Mesenchymal stem cell (in vitro differentiated cells and primary cell): ENCODE data around the gene SERINC3.

Experiments
- DNase-seq: peaks from one replicate; pipeline ENCODE4 v3.0.0-alpha.2; 2013
- H2AFZ ChIP-seq: one replicate; pipeline ENCODE4 v1.6.1; 2013; ENCODE audit warnings: low read depth, mild to moderate bottlenecking, control low read depth, inconsistent platforms, low read length, moderate library complexity
- H2AK5ac ChIP-seq: 2 replicates; pipeline ENCODE4 v1.6.1; 2013; ENCODE audit warnings: low read length, moderate library complexity, mild to moderate bottlenecking, inconsistent platforms; ENCODE audit not compliant: severe bottlenecking
- H2BK120ac ChIP-seq: one replicate; pipeline ENCODE4 v1.6.1; 2013; ENCODE audit warnings: low read depth, mild to moderate bottlenecking, inconsistent platforms, low read length, moderate library complexity
- H2BK12ac ChIP-seq, 2 experiments: one replicate each; pipeline ENCODE4 v1.6.1; 2013; ENCODE audit warnings: inconsistent platforms in 2 of 2, low read length in 2 of 2, mild to moderate bottlenecking in 2 of 2, moderate library complexity in 2 of 2, control low read depth in 1 of 2
- H2BK15ac ChIP-seq: one replicate; pipeline ENCODE4 v1.6.1; 2013; ENCODE audit warnings: mild to moderate bottlenecking, low read depth, inconsistent platforms; ENCODE audit not compliant: poor library complexity, severe bottlenecking
- H2BK5ac ChIP-seq: 2 replicates; pipeline ENCODE4 v1.6.1; 2013; ENCODE audit warnings: low read depth, mild to moderate bottlenecking, low read length, control low read depth, inconsistent platforms; ENCODE audit not compliant: poor library complexity, severe bottlenecking
- H3K14ac ChIP-seq, 2 experiments: one replicate each; pipeline ENCODE4 v1.6.1; 2013; ENCODE audit warnings: inconsistent platforms in 2 of 2, low read length in 2 of 2, control low read depth in 1 of 2, mild to moderate bottlenecking in 1 of 2, moderate library complexity in 1 of 2
- H3K18ac ChIP-seq, 2 experiments: one replicate each; pipeline ENCODE4 v1.6.1; 2013; ENCODE audit warnings: inconsistent platforms in 2 of 2, low read length in 2 of 2, control low read depth in 1 of 2, low read depth in 1 of 2, mild to moderate bottlenecking in 1 of 2
- H3K23ac ChIP-seq, 2 experiments: one replicate each; pipeline ENCODE4 v1.6.1; 2013; ENCODE audit warnings: inconsistent platforms in 2 of 2, low read length in 2 of 2, mild to moderate bottlenecking in 2 of 2, moderate library complexity in 2 of 2, control low read depth in 1 of 2
- H3K27ac ChIP-seq: 2 replicates; pipeline ENCODE4 v1.5.1; 2013; ENCODE audit warnings: mild to moderate bottlenecking, moderate library complexity, low read length, control low read depth, inconsistent platforms; ENCODE audit not compliant: poor library complexity, severe bottlenecking
- H3K27me3 ChIP-seq, 2 experiments: 2 replicates each; pipeline versions ENCODE4 v1.6.1 to v1.7.0; 2013; ENCODE audit warnings: low read length in 2 of 2, mild to moderate bottlenecking in 2 of 2, moderate library complexity in 2 of 2, control low read depth in 1 of 2, inconsistent platforms in 1 of 2; ENCODE audit not compliant: control insufficient read depth in 1 of 2, insufficient read depth in 1 of 2
- H3K36me3 ChIP-seq, 2 experiments: 2 replicates each; pipeline versions ENCODE4 v1.6.1 to v1.7.0; 2013; ENCODE audit warnings: low read length in 2 of 2, control low read depth in 1 of 2, inconsistent platforms in 1 of 2, low read depth in 1 of 2, mild to moderate bottlenecking in 1 of 2; ENCODE audit not compliant: insufficient read depth in 2 of 2, control insufficient read depth in 1 of 2
- H3K4ac ChIP-seq, 2 experiments: one replicate each; pipeline ENCODE4 v1.6.1; 2013; ENCODE audit warnings: inconsistent platforms in 2 of 2, low read length in 2 of 2, mild to moderate bottlenecking in 2 of 2, moderate library complexity in 2 of 2, control low read depth in 1 of 2, low read depth in 1 of 2
- H3K4me1 ChIP-seq: 2 replicates; pipeline ENCODE4 v1.6.1; 2013; ENCODE audit warnings: low read depth, low read length, control low read depth; ENCODE audit not compliant: control insufficient read depth, insufficient read depth
- H3K4me2 ChIP-seq: 2 replicates; pipeline ENCODE4 v1.6.1; 2013; ENCODE audit warnings: low read length, mild to moderate bottlenecking, inconsistent platforms; ENCODE audit not compliant: poor library complexity, severe bottlenecking
- H3K4me3 ChIP-seq, 2 experiments: 2 replicates each; pipeline versions ENCODE4 v1.5.1 to v1.7.0; 2013; ENCODE audit warnings: low read length in 2 of 2, mild to moderate bottlenecking in 2 of 2, control low read depth in 1 of 2, low read depth in 1 of 2; ENCODE audit not compliant: insufficient read depth in 1 of 2
- H3K79me1 ChIP-seq: replicated peaks from 2 replicates; pipeline ENCODE4 v1.6.1; 2013; ENCODE audit warnings: mild to moderate bottlenecking, control low read depth, low read length, inconsistent platforms; ENCODE audit not compliant: poor library complexity, severe bottlenecking
- H3K9ac ChIP-seq: 2 replicates; pipeline ENCODE4 v1.7.0; 2013; ENCODE audit warnings: mild to moderate bottlenecking, low read length, moderate library complexity
- H3K9me3 ChIP-seq: 2 replicates; pipeline ENCODE4 v1.7.0; 2013; ENCODE audit warnings: mild to moderate bottlenecking, low read length; ENCODE audit not compliant: control insufficient read depth
- H4K8ac ChIP-seq: one replicate; pipeline ENCODE4 v1.6.1; 2013; ENCODE audit warnings: inconsistent platforms, mild to moderate bottlenecking, low read length, moderate library complexity
- H4K91ac ChIP-seq: one replicate; pipeline ENCODE4 v1.6.1; 2013; ENCODE audit warnings: mild to moderate bottlenecking, low read length, inconsistent platforms
- WGBS: methylation state at CpG from one replicate; pipeline ENCODE4 v1.1.7; 2013; ENCODE audit warnings: mixed read lengths; 5-methylcytosine and 5-hydroxymethylcytosine counted together

Gene SERINC3

GRCh38 chr20:44494266-44494665 is 27.6 kb downstream of the SERINC3 start:
- Histone ChIP-seq H3K4ac (no peak overlapping the region), H3K27ac (peak overlapping the region; percentile 12), H3K14ac (no peak overlapping the region), H2BK120ac (no peak overlapping the region), H2AK5ac (no peak overlapping the region), H3K23ac (no peak overlapping the region), H3K79me1 (peaks cover 6% of the 10 kb centered on the region), H2BK5ac (no peak overlapping the region), H3K9me3 (no peaks in the 10 kb centered on the region), H3K4me2 (no peak overlapping the region), H3K9ac (peak overlapping the region; percentile 75), H2AFZ (no peak overlapping the region), H3K36me3 (peaks cover 13 to 74% of the 10 kb centered on the region in 2 experiments), H3K27me3 (no peaks in the 10 kb centered on the region), H2BK15ac (no peak overlapping the region), H3K18ac (no peak overlapping the region), H4K8ac (no peak overlapping the region), H2BK12ac (peak overlapping the region in 1 of 2 experiments; percentile 33), H4K91ac (no peak overlapping the region), H3K4me1 (peaks cover 4% of the 10 kb centered on the region), H3K4me3 (no peak overlapping the region)
- no peak for DNase-seq
- 97% methylated on average over 1 of the region's 1 CpG for WGBS

GRCh38 chr20:44491635-44492395 is 30.1 kb downstream of the SERINC3 start:
- Histone ChIP-seq H2BK120ac (no peak overlapping the region), H3K9ac (peak overlapping the region; percentile 82), H2BK12ac (peak overlapping the region; percentile 37 to 41), H3K14ac (no peak overlapping the region), H3K27ac (peak overlapping the region; percentile 13), H3K4ac (peak overlapping the region in 1 of 2 experiments; percentile 39), H3K27me3 (no peaks in the 10 kb centered on the region), H3K4me1 (peaks cover 4% of the 10 kb centered on the region), H2AFZ (no peak overlapping the region), H3K4me2 (no peak overlapping the region), H3K9me3 (no peaks in the 10 kb centered on the region), H3K23ac (no peak overlapping the region), H2BK5ac (no peak overlapping the region), H3K4me3 (peak overlapping the region in 1 of 2 experiments; percentile 26), H2BK15ac (no peak overlapping the region), H3K79me1 (peaks cover 15% of the 10 kb centered on the region), H4K8ac (peak overlapping the region; percentile 21), H3K18ac (no peak overlapping the region), H4K91ac (peak overlapping the region; percentile 23), H2AK5ac (no peak overlapping the region), H3K36me3 (peaks cover 22 to 77% of the 10 kb centered on the region in 2 experiments)
- peak; percentile 72 for DNase-seq
- WGBS = 57% methylated on average over 5 of the region's 5 CpGs

- WGBS = 99% methylated on average over 3 of the region's 3 CpGs
- no peak overlapping the region for H4K91ac ChIP-seq
- no peak overlapping the region for H2BK120ac ChIP-seq
- H3K9ac ChIP-seq = no peak overlapping the region
- no peaks in the 10 kb centered on the region for H3K27me3 ChIP-seq
- no peak overlapping the region for H3K4me2 ChIP-seq
- peaks cover 4% of the 10 kb centered on the region for H3K4me1 ChIP-seq
- no peak overlapping the region for H3K4me3 ChIP-seq
- H3K14ac ChIP-seq = no peak overlapping the region
- H3K36me3 ChIP-seq = peaks cover 22 to 84% of the 10 kb centered on the region in 2 experiments
- no peak overlapping the region for H2BK12ac ChIP-seq
- no peak overlapping the region for H2AFZ ChIP-seq
- no peak overlapping the region for H3K4ac ChIP-seq
- no peak overlapping the region for H3K23ac ChIP-seq
- no peak overlapping the region for H3K27ac ChIP-seq
- no peak for DNase-seq
- no peak overlapping the region for H2AK5ac ChIP-seq
- no peak overlapping the region for H2BK5ac ChIP-seq
- H4K8ac ChIP-seq = no peak overlapping the region
- no peak overlapping the region for H3K18ac ChIP-seq
- no peaks in the 10 kb centered on the region for H3K9me3 ChIP-seq
- no peak overlapping the region for H2BK15ac ChIP-seq
- peaks cover 15% of the 10 kb centered on the region for H3K79me1 ChIP-seq
These were observed 31.9 kb downstream of the SERINC3 start for GRCh38 chr20:44489931-44490330.

GRCh38 chr20:44489223-44489622 is 32.6 kb downstream of the SERINC3 start:
- H3K14ac ChIP-seq = no peak overlapping the region
- H2BK5ac ChIP-seq = no peak overlapping the region
- H3K27me3 ChIP-seq = no peaks in the 10 kb centered on the region
- H3K18ac ChIP-seq = no peak overlapping the region
- H2BK120ac ChIP-seq = no peak overlapping the region
- H3K4ac ChIP-seq = no peak overlapping the region
- H3K79me1 ChIP-seq = peaks cover 15% of the 10 kb centered on the region
- no peak overlapping the region for H2AFZ ChIP-seq
- no peak overlapping the region for H3K9ac ChIP-seq
- H3K9me3 ChIP-seq = no peaks in the 10 kb centered on the region
- peaks cover 22 to 81% of the 10 kb centered on the region in 2 experiments for H3K36me3 ChIP-seq
- H2BK15ac ChIP-seq = no peak overlapping the region
- no peak overlapping the region for H4K8ac ChIP-seq
- H4K91ac ChIP-seq = no peak overlapping the region
- H3K27ac ChIP-seq = no peak overlapping the region
- WGBS = 94% methylated on average over 9 of the region's 9 CpGs
- H2BK12ac ChIP-seq = no peak overlapping the region
- no peak overlapping the region for H3K4me3 ChIP-seq
- peaks cover 4% of the 10 kb centered on the region for H3K4me1 ChIP-seq
- no peak overlapping the region for H2AK5ac ChIP-seq
- H3K23ac ChIP-seq = no peak overlapping the region
- no peak overlapping the region for H3K4me2 ChIP-seq
- DNase-seq = no peak
